ELR (cell line): ENCODE results near the gene GSG1L.

Experiments used
- DNase-seq: peaks from one replicate; pipeline ENCODE4 v3.0.0-alpha.2; 2015; ENCODE audit warnings: low read depth

GSG1L gene

DNA sequence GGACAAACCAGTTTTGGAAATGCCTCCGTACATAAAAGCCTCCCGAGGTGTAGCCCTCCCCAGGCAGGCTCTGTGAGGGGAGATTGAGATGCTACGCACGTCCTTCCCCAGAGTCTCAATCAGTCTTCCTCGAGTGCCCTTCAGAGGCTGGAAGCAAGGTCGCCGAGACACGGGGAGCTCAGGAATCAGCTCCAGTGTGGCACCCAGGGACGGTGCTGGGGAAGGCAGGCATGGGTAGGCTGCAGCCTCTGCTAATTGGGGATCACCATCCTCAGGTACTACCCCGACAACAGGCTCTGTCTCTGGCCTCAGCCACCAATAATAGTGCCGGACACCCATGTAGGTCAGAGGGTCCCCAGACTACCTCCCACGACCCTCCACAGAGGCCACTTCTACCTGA, 28.1 kb upstream of the GSG1L start:
- DNase-seq = no peak

DNA sequence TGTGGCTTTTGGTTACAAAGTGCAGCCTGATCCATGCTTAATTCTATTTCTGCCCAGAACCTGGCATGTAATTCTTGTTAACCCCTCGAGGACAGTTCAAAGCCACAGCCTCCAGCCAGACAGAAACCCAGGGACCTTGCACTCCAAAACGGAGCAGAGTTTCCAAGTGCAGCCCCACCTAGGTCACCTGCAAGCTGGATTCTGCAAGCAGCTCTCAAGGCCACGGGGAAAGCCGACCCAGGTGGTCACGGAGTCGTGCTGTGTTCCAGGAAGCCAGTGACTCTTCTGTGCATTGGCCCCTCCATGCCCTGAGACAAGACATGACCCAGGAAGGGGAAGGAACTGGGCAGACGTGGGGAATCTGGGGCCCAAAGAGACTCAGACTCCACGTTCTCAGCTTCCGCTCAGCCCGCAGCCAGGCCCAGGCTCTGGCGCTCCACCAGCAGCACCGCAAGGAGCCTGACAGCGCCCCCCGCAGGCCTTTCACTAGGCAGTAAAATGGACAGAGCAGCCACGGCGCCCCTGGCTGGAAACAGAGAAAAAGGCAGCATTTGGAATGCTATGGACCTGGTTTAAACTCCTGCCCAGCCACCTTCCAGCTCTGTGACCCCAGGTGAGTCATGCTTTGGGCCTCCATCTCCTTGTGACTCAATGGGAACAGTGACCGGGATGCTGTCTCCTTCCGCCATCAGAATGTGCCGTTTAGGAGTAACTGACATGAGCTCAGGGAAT, 27.3 kb upstream of the GSG1L start:
- peak; percentile 85 for DNase-seq

DNA sequence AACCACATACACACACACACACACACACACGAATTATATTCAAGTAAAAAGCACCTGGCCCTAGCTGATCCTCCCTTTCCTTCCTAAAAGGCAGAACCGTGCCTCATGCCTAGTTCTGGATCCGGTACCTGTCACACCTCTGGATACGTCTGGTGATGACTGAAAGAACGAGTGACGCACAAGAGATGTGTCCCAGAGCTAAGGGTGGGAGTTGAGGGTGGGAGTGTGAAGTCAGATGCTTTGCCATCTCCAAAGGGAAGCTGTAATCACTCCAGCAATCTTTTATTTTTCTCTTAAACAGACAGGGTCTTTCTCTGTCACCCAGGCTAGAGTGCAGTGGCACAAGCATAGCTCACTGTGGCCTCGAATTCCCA, 26.5 kb upstream of the GSG1L start:
- no peak for DNase-seq

DNA sequence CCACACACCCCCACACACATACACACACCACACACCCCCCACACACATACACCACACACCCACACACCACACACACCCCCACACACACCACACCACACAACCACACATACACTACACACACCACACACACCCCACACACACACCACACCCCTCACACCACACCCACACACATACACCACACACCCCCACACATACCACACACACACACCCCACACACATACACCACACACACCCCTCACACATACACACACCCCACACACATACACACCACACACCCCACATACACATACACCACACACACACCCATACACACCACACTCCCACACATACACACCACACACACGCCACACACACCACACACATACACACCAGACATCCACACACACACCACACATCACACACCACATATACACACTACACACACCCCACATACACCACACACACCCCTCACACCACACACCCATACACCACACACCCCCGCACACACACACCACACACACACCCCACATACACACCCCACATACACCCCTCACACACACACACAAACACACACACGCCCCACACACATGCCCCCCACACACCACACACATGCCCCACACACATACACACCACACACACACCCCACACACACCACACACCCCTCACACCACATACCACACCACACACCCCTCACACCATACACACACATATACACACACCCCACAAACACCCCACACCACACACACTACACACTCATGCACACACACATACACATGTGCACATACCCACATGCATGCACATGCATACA, 25.9 kb upstream of the GSG1L start:
- DNase-seq = no peak

DNA sequence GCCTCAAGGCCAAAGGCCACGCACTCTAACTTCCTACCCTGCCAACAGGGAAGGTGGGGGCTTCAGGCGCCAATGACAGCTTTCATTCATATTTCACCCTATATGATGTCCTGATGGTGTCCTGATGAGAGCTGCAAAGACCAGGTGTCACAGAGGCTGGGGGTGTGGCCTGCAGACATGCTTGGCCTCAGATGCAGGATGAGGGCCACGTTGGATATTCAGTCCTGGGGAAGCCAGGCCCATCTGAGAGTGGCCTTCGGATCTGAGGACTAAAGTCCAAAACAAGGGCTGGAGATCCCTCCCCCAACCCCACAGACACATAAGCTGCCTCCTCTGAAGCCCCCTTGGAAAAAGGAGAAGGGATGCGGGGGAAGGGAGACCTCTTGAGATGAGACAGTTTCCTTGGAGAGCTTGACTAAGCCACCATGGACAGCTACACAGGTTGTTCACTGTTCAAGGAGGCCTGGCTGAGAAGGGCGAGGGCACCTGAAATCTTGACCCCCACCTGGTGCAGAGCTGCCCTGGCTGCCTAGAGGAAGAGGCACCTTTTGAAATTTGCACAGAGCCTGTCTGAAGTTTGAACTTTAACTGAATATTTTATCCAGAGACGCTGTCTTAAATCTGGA, 24.3 kb upstream of the GSG1L start:
- no peak for DNase-seq

DNA sequence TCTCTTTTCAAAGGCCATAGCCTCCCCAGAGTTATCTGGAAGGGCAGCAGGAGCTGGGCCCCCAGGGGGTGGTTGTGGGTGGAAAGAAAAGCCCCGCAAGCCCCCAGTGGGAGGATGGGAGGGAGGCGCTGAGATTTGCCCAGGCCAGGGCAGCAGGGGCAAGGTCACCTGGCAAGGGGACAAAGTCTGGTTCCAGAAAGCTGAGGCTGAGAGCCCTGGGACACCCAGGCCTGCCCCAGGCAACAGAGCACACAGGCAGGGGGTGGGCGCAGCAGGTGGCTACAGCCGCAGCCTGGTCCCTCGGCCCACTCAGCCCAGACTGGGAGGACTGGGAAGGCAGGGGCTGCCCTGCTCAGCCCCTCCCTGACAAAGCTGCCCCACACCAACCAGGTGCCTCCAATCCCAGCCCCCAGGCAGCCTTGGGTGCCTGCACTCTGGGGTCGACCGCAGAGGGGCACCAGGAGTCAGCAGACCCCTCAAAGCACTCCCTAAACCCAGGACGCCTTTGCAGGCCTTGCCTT, 23.7 kb upstream of the GSG1L start:
- no peak for DNase-seq

DNA sequence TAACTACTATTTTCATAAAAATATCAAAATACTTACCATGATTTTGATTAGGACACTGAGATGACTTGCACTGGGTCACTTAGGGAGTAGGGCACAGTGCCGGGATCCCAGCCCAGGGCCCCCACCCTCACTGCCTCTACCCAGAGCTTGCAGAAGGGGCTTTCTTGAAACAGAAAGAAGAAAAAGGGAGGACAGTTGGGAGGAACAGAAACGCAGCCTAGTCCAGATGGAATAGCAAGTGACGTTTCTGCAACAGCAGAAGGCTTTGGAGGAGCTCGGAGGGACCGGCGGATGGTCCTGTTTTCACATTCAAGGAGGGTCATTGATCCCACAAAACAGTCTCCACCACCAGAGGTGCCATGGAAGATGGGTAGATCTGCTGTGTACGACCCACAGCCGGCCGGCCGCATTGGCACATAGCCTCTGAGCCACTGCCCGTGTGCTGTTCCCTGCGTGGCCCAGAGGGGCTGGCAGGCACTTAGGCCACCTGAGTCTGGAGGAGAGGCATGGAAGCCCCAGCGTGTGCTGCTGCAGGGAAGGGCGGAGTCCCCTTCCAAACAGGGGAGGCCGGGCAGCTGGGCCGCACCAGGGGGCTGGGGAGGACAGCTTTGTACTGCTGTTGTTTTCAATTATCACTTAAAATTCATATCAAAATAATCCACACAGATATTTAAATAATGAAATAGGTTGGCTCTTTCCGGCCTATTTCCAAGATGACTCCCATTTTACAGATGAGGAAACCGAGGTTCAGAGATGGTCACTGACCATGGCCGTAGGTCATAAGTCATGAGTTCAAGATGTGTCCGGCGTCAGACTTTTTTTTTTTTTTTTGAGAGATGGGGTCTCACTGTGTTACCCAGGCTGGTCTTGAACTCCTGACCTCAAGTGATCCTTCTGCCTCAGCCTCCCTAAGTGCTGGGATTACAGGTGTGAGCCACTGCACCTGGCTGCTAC, 22.9 kb upstream of the GSG1L start:
- DNase-seq = no peak

DNA sequence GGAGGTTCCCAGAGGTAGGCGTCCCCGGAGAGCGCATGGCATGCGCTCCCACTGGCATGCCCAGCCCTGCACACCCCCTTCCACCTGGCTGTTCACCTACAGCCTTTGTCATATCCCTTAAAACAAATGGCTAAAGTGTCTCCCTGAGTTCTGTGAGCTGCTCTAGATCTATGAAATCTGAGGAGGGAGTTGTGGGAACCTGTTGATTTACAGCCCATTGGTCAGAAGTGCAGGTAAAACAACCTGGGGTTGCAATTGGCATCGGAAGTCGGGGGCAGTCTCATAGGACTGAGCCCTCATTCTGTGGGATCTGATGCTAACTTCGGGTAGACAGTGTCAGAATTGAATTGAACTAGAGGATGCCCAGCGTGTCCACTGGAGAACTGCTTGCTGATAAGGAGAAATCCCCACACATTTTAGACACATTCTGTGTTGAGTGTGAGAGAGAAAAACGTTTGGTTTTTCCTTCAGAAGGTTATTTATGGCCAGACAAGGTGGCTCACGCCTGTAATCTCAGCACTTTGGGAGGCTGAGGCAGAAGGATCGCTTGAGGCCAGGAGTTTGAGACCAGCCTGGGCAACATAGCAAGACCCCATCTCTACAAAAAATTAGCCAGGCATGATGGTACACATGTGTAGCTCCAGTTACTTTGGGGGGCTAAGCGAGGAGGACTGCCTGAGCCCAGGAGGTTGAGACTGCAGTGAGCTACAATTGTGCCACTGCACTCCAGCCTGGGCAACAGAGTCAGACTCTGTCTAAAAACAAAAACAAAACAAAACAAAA, 22.1 kb upstream of the GSG1L start:
- no peak for DNase-seq

DNA sequence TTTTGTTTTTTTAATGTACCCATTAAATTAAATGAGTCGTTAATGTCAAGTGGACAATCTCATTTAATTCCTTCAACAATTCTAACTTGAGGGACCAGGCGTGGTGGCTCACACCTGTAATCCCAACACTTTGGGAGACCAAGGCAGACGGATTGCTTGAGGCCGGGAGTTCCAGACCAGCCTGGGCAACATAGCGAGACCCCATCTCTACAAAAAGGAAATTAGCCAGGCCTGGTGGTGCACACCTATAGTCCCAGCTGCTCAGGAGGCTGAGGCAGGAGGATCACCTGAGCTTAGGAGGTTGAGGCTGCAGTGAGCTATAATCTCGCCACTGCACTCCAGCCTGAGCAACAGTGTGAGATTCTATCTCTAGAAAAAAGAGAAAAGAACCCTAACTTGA, 20.7 kb upstream of the GSG1L start:
- DNase-seq = no peak

DNA sequence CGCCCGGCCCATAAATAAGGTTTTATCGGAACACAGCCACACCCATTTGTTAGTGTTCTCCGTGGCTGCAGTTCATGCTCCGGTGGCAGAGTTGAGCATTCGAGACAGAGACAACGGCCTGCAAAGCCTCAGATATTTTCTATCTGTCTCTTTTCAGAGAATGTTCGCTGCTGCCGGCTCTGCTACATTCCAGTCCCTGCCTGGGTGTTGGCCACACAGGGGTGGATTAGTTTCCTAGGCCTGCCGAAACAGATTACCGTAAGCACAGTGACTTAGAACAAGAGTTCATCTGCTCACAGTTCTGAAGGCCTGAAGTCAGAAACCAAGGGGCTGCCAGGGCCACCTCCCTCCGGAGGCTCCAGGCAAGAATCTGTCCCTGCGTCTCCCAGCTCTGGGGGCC, 19.1 kb upstream of the GSG1L start:
- DNase-seq = no peak

DNA sequence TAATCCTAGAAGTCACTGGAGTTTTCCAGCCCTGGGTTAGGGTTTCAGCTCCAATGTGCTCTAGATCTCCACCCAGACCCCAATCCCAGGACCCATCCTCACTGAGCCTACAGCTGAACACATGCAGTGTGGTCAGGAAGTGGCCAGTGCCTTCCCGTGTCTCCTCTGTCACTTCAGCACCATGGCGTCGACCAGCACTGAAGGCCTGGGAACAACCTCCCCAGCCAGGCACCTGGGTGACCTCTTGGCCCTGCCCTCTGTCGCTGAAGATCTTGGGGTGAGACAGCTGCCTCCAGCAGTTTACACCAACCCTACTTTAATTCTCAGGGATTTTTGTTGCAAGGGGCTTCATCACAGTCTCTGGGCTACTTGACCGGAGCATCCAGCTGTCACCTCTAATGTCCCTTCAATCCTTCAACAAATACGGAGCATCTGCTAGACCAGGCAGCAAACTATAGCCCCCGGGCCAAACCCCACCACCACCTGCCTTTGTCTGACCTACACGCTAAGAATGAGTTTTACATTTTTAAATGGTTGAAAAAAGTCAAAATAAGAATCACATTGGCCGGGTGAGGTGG, 18.0 kb upstream of the GSG1L start:
- DNase-seq = no peak

DNA sequence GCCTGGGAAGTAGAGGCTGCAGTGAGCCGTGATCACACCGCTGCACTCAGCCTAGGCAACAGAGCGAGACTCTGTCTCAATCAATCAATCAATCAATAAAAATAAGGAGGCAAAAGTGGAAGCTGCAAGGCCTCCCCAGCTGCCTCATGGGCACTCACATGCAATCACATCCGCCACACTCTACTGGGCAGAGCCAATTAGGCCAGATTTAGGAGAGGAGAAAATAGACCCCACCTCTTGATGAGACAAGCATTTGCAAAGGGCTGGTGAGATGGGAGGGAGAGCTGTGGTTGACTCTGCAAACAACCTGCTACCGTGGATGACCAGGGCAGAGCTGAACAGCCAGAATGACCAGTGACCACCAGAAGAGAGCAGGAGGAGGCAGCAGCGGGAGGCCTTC, 14.7 kb upstream of the GSG1L start:
- DNase-seq = no peak

DNA sequence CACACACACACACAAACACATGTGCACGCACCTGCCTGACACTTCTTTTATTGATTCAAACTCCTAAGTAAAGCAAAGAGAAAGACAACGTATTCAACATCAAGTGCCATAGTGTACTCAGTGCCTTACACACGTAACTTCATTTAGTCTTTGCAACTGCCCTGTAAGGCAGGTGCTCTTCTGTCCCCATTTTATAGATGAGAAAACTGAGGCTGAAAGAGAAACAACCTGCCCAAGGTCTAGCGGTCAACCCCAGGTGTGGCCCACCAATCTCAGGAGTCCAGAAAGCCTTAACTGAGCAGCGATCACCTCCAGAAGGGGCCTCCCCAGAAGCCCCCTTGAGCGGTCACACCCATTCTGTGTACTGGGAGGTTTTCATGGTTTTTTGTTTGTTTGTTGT, 10.3 kb upstream of the GSG1L start:
- no peak for DNase-seq

DNA sequence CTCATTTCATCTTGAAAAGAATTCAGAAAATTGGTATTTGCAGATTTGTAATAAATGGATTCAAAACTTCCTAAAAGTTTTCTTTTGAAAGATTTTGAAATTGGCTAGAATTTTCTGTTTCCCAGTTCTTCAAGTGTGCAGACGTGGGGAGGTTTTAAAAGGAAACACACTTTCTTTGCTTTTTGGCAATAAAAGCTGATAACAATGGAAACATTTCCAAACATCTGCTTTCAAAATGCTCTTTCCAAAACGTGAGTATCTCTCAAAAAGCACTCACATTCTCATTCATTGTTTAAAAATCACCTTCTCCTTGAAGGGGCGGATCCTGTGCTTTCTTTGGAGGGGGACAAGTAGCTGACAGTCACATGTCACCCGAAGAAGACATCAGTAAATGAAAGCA, 8.6 kb upstream of the GSG1L start:
- DNase-seq = no peak

DNA sequence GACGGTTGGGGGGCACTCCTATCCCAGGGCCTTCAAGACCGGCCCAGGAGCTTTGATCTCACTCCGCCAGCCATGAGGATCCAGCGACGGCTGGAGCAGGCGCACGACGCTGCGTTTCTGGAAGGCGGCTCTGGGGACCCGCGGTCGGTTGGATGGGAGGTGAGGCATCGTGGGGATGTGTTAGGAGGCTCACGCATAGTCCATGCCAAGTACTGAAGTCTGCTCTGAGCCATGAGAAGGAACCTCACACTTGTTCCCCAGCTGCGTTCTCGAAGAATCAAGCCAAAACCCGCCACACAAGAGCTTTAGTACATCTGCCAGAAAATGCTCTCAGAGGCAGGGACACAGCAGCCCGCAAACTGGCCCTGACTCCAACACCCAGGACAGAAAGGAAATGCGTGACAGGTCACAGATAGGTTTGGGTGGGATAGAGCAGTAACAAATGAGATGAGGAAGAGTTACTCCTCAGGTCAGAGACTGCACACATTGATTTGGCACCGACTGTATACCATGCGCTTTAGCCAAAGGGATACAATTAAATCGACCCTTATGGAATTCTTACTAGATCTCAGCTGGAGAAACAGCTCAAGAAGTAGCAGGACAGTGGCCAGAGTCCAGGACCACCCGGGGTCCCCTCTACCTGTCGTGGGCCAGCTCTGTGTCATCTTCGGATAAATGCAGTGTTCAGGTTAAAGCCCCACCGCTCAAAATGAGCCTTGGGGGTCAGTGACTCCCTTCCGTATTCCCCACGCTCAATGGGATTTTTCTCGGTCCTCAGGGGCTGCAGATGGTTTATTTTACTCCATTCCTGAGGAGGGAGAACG, 6.7 kb upstream of the GSG1L start:
- DNase-seq = no peak

DNA sequence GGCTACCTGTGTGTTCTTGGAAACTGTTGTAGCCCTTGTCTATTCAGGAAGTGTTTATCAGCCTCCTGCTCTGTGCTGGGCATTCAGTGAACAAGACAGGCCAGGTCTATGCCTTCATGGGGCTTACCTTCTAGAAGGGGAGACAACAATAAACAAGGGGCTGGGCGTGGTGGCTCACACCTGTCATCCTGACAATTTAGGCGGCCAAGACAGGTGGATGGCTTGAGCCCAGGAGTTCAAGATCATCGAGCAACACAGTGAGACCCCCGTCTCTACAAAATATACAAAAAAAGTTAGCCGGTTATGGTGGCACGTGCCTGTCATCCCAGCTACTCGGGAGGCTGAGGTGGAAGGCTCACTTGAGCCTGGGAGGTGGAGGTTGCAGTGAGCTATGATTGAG, 5.5 kb upstream of the GSG1L start:
- DNase-seq = no peak

DNA sequence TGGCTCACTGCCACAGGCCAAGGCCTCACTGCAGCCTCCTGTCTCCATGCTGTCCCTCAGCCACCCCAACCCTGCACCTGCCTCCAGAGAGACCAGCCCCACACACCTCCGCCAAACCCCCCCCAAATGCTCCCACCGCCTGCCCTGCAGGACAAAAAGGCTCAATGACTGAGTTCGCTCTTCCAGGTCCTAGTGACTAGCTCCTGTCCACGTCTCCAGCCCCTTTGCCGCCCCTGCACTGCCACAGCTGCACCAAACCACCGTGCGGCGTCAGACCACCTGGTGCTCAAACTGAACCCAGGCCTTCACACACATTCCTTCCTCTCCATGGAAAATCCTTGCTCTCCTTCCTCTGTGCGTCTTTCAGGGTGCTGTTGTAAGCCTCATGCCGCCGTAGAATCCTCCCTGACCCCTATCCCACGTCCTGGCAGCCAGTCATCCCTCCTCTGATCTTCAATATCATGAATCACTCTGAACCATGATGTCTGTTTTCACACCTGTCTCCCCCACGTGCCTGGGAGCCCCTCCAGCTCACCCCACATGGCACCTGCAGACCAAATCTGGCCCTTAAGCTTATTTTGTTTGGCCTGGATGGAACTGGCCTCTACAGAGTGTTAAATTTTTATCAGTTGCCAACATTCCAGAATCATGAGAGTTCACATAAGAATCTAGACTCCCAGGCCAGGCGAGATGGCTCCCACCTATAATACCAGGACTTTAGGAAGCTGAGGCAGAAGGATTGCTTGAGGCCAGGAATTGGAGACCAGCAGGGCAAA, 4.3 kb upstream of the GSG1L start:
- DNase-seq = peak; percentile 36

DNA sequence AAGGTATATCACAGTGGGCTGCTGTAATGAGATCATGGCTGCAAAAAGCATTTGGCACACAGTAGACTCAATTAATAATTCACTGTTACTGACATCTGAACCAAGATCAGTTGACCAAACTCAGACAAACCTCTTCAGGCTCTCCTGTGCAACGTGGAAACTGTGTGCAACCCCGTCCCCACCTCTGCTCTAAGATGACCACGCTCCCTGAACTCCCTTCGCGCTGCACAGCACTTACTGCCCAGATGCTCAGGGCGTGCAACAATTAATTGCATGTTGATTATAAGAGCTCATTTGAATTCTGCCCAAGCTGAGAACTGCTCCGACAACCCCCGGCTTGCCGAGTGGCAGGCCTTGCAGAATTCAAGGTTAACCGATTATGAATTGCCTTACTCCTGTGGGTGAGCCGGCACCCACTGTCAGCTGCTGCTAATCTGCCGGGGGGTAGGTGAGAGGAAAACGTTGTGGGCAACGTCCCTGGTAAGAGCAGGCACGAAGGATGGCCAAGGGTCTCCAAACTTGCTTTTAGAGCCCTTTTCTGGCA, 1.3 kb upstream of the GSG1L start:
- DNase-seq = no peak

DNA sequence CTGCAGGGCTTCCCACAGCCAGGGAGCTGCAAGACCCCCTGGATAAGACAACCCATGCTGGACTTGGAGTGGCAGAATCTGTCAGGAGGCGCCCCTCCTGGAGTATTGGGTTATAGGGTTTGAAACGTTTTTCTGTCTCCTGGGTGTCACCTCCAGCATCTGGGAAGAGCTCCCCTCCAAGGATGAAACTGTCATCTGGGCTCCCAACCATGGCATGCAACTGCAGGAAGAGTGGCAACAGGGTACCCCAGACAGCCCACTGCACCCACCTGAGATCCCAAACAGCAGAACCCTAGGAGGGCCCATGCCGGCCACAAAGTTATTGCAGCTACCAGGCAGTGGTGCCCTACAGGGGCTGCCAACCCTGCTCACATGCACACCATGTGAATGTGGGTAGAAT, 636 bp upstream of the GSG1L start:
- no peak for DNase-seq
